Left ventricle myocardium superior (tissue), 1 donor: Measurements from ENCODE around the gene UBE2L3. TPM values are rescaled to one million over a fixed set of nuclear protein-coding genes. Genes with fewer than 3 reads are reported as not detected.

Experiments
- ATAC-seq: fragments of 200-7000 bp; cut with Tn5 transposase; one replicate; pipeline ENCODE4 v1.9.1; 2020; ENCODE audit warnings: mild to moderate bottlenecking, moderate library complexity
- DNase-seq: peaks from one replicate; pipeline ENCODE4 v3.0.0-alpha.2; 2020
- intact Hi-C: fragments of 100-400 bp; cut with micrococcal nuclease; formaldehyde crosslinking; loops from one replicate; pipeline ENCODE4 v1.11.0; 2022
- microRNA-seq: library from miRNA; unstranded; fragments of <30 nt; microRNA quantifications from one replicate; pipeline ENCODE4 v1.2.0, GENCODE V29; 2020; ENCODE audit warnings: borderline number of aligned reads
- total RNA-seq: library from RNA; stranded (reverse); fragmentation: NEBNext Ultra II Directional; extraction: Animal tissue kit (Norgen Biotek cat#: 25700); gene quantifications from one replicate; pipeline ENCODE4 v1.2.1, GENCODE V29; 2021
- donor health status: DM: no; HTN: yes; CAD: no; lungs with severe emphysema.

The UBE2L3 gene
- total RNA-seq, 1 donor from 2014 or later = 51.6 TPM

GRCh38 chr22:21657360-21658032, 90.0 kb downstream of the UBE2L3 start:
- peak; percentile 86 for DNase-seq
- intact Hi-C loops = no loop called here

DNA sequence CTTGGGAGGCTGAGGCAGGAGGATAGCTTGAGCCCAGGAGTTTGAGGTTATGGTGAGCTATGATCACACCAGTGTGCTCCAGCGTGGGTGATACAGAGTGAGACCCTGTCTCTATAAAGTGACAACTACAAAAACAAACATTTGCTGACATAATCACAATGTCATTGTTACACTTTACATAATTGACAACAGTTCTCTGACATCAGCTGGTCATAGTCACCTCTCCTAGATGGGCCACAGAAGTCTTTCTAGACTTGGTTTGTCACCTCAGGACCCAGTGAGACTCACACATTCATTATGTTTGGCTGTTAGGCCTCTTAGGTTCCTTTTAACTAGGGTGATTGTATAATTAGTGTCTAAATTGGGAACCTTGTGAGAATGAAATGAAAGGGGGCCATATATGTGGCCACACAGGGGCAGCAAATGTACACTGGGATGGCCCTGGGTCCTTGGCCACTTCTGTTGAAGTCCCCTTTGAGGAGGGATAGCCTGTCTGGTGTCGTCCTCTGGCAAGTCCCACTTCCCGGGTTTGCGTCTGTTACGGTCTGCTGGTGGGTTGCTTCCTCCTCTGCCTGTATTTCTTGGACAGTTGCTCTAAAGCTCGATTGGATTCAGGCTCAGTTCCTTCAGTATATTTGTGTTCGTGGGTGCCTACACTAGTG, 92.5 kb downstream of the UBE2L3 start:
- intact Hi-C loops = no loop called here
- no peak for DNase-seq
- no peak for ATAC-seq

More at GRCh38 chr22:21657360-21658032, 90.0 kb downstream of the UBE2L3 start:
- peak; percentile 90 for ATAC-seq

DNA sequence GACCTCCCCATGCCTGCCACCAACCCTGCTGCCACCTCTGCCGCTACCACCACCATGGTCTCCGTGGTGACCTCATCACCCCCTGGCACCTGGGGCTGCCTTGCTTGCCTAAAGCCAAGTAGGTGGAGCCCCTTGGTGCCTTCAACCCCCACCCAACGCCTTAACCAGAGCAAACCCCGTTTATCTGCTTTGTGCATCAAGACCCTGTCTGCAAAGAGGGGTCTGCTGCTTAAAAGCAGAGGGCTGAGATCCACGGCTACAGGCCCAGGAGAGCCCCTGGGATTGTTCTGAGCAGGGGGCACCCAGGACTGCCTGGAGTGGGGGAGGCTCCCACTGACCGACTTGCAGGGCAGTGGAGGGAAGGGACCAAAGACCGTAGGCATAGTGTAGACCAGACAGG, 93.4 kb downstream of the UBE2L3 start:
- ATAC-seq (no peak), DNase-seq (no peak)
- intact Hi-C loops = no loop called here

GRCh38 chr22:21661991-21662390, 94.5 kb downstream of the UBE2L3 start:
- intact Hi-C loops = no loop called here
- ATAC-seq (no peak), DNase-seq (no peak)

DNA sequence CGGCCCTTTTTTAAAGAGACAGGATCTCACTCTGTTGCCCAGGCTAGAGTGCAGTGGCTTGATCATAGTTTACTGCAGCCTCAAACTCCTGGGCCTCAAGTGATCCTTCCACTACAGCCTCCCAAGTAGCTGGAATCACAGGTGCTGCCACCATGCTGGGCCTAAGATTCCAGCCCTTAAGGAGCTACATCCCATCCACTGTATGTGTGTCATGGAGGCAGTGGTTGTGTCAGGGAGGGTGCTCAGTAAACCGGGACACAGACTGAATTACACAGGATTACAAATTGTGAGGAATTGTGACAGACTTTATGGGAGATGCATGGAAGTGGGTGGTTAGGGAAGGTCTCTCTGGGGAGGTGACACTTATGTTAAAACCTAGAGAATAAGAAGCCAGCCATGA, 96.2 kb downstream of the UBE2L3 start:
- no peak for ATAC-seq
- intact Hi-C loops = no loop called here
- no peak for DNase-seq

DNA sequence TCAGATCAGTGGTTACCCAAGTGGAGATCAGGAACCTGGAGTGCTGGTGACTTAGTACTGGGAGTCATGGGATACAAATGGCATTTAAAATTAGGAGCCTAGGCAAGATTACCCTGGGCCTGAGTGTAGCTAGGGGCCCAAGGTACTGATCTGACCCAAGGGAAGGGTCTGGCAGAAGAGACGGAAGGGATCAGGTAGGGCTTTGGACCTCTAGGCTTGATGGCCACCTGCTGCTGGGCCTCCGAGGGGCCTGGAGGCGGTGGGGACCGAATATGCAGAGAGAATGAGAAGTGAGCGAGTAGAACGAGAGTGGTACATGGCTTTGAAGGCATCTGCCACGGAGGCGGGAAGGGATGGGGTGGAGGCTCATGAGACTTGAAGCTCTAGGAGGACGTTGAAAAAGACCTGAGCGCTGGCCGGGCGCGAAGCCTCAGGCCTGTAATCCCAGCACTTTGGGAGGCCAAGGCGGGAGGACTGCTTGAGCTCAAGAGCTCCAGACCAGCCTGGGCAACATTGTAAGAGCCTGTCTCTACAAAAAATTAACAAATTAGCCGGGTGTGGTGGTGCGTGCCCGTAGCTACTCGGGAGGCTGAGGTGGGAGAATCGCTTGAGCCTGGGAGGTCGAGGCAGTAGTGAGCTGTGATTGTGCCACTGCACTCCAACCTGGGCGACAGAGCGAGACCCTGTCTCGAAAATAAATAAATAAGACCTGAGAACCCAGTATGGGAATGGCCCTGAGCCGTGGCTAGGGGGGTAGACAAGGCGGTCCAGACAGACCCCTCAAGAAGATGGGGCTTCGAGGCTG, 97.7 kb downstream of the UBE2L3 start:
- ATAC-seq (no peak), DNase-seq (no peak)
- intact Hi-C loops = no loop called here

DNA sequence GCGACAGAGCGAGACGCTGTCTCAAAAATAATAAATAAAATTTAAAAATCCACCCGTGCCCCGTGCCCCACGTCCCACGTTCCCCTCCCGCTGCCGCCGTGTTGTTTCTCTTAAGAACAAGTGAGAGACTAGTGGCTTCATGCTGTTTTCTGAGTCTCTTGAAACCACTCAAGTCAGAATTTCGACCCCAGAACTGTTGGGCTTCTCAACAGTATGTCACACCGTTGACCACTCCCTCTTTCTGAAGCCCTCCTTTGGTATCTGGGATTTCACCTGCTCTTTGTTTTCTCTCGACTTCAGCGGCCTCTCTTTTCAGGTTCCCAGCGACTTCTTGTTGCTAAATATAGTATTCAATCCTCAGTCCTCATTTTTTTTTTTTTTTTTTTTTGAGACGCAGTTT, 99.3 kb downstream of the UBE2L3 start:
- intact Hi-C loops = no loop called here

DNA sequence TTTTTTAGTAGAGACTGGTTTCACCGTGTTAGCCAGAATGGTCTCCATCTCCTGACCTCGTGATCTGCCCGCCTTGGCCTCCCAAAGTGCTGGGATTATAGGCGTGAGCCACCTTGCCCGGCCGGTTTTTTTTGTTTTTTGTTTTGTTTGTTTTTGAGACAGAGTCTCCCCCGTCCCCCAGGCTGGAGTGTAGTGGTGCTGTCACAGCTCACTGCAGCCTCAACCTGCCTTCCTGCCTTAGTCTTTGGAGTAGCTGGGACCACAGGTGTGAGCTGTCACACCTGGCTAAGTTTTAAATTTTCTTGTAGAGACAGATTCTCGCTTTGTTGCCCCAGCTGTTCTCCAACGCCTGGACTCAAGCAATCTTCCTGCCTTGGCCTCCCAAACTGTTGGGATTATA, 101.5 kb downstream of the UBE2L3 start:
- no peak for DNase-seq
- no peak for ATAC-seq
- intact Hi-C loops = no loop called here

More for the DNA sequence above, 99.3 kb downstream of the UBE2L3 start:
- ATAC-seq = no peak
- no peak for DNase-seq

- no peak for DNase-seq
- intact Hi-C loops = no loop called here
- ATAC-seq = no peak
Observed at GRCh38 chr22:21672107-21672629, 104.7 kb downstream of the UBE2L3 start.

Small RNA genes within 50 kb of the gene (microRNA-seq; reads per million reads assigned to microRNA genes)
- gene MIR130B (113 reads per million, percentile 40 among the genes with 10 or more reads in this experiment), gene MIR301B (not detected)

Other genes starting within 250 kb of the UBE2L3 start
- 0.05 TPM for gene RIMBP3B, start 184.0 kb upstream of the UBE2L3 start, total RNA-seq
- 1.2 TPM for gene HIC2, start 150.3 kb upstream of the UBE2L3 start, total RNA-seq
- 0.74 TPM for gene TMEM191C, start 100.3 kb upstream of the UBE2L3 start, total RNA-seq
- not detected for gene RIMBP3C, start 16.3 kb upstream of the UBE2L3 start, total RNA-seq
- 4.9 TPM for gene YDJC, start 62.3 kb downstream of the UBE2L3 start, total RNA-seq
- gene CCDC116, start 65.0 kb downstream of the UBE2L3 start, total RNA-seq = not detected
- gene SDF2L1, start 74.6 kb downstream of the UBE2L3 start, total RNA-seq = 17.9 TPM
- gene PPIL2, start 98.3 kb downstream of the UBE2L3 start, total RNA-seq = 25.7 TPM
- gene YPEL1, start 168.1 kb downstream of the UBE2L3 start, total RNA-seq = 3.2 TPM